Measurements from ENCODE around the gene MBP.

Gene MBP

GRCh38 chr18:77090546-77091174 is 41.9 kb downstream of the MBP start:
- Histone ChIP-seq H3K9ac (ENCODE audit: insufficient read length) (no peak overlapping the region), H3K9me3 (ENCODE audit: low read depth, low read length) (no peaks in the 10 kb centered on the region), H3K27ac (no peak overlapping the region), H3K4me3 (no peak overlapping the region), H3K36me3 (ENCODE audit: insufficient read depth, low read length) (no peaks in the 10 kb centered on the region)
- DNase-seq (ENCODE audit: low read depth, low spot score): no peak
- no peak for TF ChIP-seq POLR2AphosphoS5 (IDR thresholded peaks at IDR 0.05; ENCODE audit: borderline replicate concordance, low read depth, low read length)
- no peak for TF ChIP-seq FOXP2 (optimal IDR thresholded peaks at IDR 0.05; ENCODE audit: control extremely low read depth, extremely low read length, insufficient read depth)
- no peak for TF ChIP-seq EZH2 (IDR thresholded peaks at IDR 0.05)

- H3K9ac ChIP-seq (ENCODE audit: insufficient read length): no peak overlapping the region
Measured at GRCh38 chr18:77089723-77090285, 42.8 kb downstream of the MBP start.

GRCh38 chr18:77088963-77089722 is 43.4 kb downstream of the MBP start:
- Histone ChIP-seq H3K27ac (no peak overlapping the region), H3K9me3 (ENCODE audit: low read depth, low read length) (no peaks in the 10 kb centered on the region), H3K9ac (ENCODE audit: insufficient read length) (no peak overlapping the region), H3K36me3 (ENCODE audit: insufficient read depth, low read length) (no peaks in the 10 kb centered on the region), H3K4me3 (no peak overlapping the region)
- TF ChIP-seq FOXP2 (optimal IDR thresholded peaks at IDR 0.05; ENCODE audit: control extremely low read depth, extremely low read length, insufficient read depth) (no peak), EZH2 (IDR thresholded peaks at IDR 0.05) (no peak), POLR2AphosphoS5 (IDR thresholded peaks at IDR 0.05; ENCODE audit: borderline replicate concordance, low read depth, low read length) (no peak)
- no peak for DNase-seq (ENCODE audit: low read depth, low spot score)

More at GRCh38 chr18:77089723-77090285, 42.8 kb downstream of the MBP start:
- Histone ChIP-seq H3K9me3 (ENCODE audit: low read depth, low read length) (no peaks in the 10 kb centered on the region), H3K27ac (no peak overlapping the region), H3K4me3 (no peak overlapping the region), H3K36me3 (ENCODE audit: insufficient read depth, low read length) (no peaks in the 10 kb centered on the region)
- no peak for DNase-seq (ENCODE audit: low read depth, low spot score)
- no peak for TF ChIP-seq POLR2AphosphoS5 (IDR thresholded peaks at IDR 0.05; ENCODE audit: borderline replicate concordance, low read depth, low read length)
- no peak for TF ChIP-seq FOXP2 (optimal IDR thresholded peaks at IDR 0.05; ENCODE audit: control extremely low read depth, extremely low read length, insufficient read depth)
- no peak for TF ChIP-seq EZH2 (IDR thresholded peaks at IDR 0.05)

GRCh38 chr18:77087393-77088141 is 45.0 kb downstream of the MBP start:
- no peak for TF ChIP-seq FOXP2 (optimal IDR thresholded peaks at IDR 0.05; ENCODE audit: control extremely low read depth, extremely low read length, insufficient read depth)
- no peak for TF ChIP-seq POLR2AphosphoS5 (IDR thresholded peaks at IDR 0.05; ENCODE audit: borderline replicate concordance, low read depth, low read length)
- TF ChIP-seq EZH2 (IDR thresholded peaks at IDR 0.05): no peak
- DNase-seq (ENCODE audit: low read depth, low spot score): no peak
- Histone ChIP-seq H3K9me3 (ENCODE audit: low read depth, low read length) (no peaks in the 10 kb centered on the region), H3K4me3 (no peak overlapping the region), H3K9ac (ENCODE audit: insufficient read length) (no peak overlapping the region), H3K27ac (no peak overlapping the region), H3K36me3 (ENCODE audit: insufficient read depth, low read length) (no peaks in the 10 kb centered on the region)

- no peak for DNase-seq (ENCODE audit: low read depth, low spot score)
- Histone ChIP-seq H3K9ac (ENCODE audit: insufficient read length) (no peak overlapping the region), H3K36me3 (ENCODE audit: insufficient read depth, low read length) (no peaks in the 10 kb centered on the region), H3K27ac (no peak overlapping the region), H3K4me3 (no peak overlapping the region), H3K9me3 (ENCODE audit: low read depth, low read length) (no peaks in the 10 kb centered on the region)
- TF ChIP-seq FOXP2 (optimal IDR thresholded peaks at IDR 0.05; ENCODE audit: control extremely low read depth, extremely low read length, insufficient read depth): no peak
- no peak for TF ChIP-seq EZH2 (IDR thresholded peaks at IDR 0.05)
- no peak for TF ChIP-seq POLR2AphosphoS5 (IDR thresholded peaks at IDR 0.05; ENCODE audit: borderline replicate concordance, low read depth, low read length)
Measured at GRCh38 chr18:77086656-77087392, 45.8 kb downstream of the MBP start.

GRCh38 chr18:77086034-77086433 is 46.5 kb downstream of the MBP start:
- no peaks in the 10 kb centered on the region for H3K9me3 ChIP-seq (ENCODE audit: low read depth, low read length)
- DNase-seq (ENCODE audit: low read depth, low spot score): no peak
- TF ChIP-seq FOXP2 (optimal IDR thresholded peaks at IDR 0.05; ENCODE audit: control extremely low read depth, extremely low read length, insufficient read depth): no peak
- TF ChIP-seq POLR2AphosphoS5 (IDR thresholded peaks at IDR 0.05; ENCODE audit: borderline replicate concordance, low read depth, low read length): no peak
- TF ChIP-seq EZH2 (IDR thresholded peaks at IDR 0.05): no peak
- H3K36me3 ChIP-seq (ENCODE audit: insufficient read depth, low read length): no peaks in the 10 kb centered on the region
- H3K9ac ChIP-seq (ENCODE audit: insufficient read length): no peak overlapping the region
- H3K4me3 ChIP-seq: no peak overlapping the region
- H3K27ac ChIP-seq: no peak overlapping the region

GRCh38 chr18:77084688-77085035 is 47.9 kb downstream of the MBP start:
- DNase-seq (ENCODE audit: low read depth, low spot score): no peak
- Histone ChIP-seq H3K36me3 (ENCODE audit: insufficient read depth, low read length) (no peaks in the 10 kb centered on the region), H3K4me3 (no peak overlapping the region), H3K9me3 (ENCODE audit: low read depth, low read length) (no peaks in the 10 kb centered on the region), H3K9ac (ENCODE audit: insufficient read length) (no peak overlapping the region), H3K27ac (no peak overlapping the region)
- TF ChIP-seq POLR2AphosphoS5 (IDR thresholded peaks at IDR 0.05; ENCODE audit: borderline replicate concordance, low read depth, low read length) (no peak), EZH2 (IDR thresholded peaks at IDR 0.05) (no peak), FOXP2 (optimal IDR thresholded peaks at IDR 0.05; ENCODE audit: control extremely low read depth, extremely low read length, insufficient read depth) (no peak)
